NCI-H2196 (cell line): ENCODE results near the gene ATP8A2.
"Not testable (repeated sequence)": the region's sequence is repeated elsewhere in the genome, so short reads cannot be mapped to it uniquely, and the experiment has no call there.

ENCODE experiments used
- DNase-seq: peaks from one replicate; lab custom pipeline; 2025; ENCODE audit not compliant: unreplicated experiment; lab: John Stamatoyannopoulos, UW

The ATP8A2 gene

DNA sequence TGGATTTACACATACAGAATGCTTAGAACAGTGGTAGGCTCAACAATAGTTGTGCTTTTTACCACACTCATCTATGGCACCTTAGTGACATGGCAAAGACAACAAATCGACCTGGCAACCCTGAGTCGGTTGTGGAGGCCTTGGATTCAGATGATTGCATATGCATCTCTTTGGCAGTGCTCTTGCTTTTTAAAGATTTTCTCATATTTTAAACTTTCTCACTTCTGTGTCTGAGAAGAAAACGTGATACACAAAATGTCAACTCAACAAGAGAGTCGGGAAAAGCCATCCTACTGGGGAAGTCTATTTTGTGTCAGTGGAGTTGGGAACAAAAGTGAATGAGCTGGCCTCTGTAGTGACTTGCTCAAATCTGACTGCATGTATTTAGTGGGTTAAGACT, 85.8 kb downstream of the ATP8A2 start:
- DNase-seq = no peak

DNA sequence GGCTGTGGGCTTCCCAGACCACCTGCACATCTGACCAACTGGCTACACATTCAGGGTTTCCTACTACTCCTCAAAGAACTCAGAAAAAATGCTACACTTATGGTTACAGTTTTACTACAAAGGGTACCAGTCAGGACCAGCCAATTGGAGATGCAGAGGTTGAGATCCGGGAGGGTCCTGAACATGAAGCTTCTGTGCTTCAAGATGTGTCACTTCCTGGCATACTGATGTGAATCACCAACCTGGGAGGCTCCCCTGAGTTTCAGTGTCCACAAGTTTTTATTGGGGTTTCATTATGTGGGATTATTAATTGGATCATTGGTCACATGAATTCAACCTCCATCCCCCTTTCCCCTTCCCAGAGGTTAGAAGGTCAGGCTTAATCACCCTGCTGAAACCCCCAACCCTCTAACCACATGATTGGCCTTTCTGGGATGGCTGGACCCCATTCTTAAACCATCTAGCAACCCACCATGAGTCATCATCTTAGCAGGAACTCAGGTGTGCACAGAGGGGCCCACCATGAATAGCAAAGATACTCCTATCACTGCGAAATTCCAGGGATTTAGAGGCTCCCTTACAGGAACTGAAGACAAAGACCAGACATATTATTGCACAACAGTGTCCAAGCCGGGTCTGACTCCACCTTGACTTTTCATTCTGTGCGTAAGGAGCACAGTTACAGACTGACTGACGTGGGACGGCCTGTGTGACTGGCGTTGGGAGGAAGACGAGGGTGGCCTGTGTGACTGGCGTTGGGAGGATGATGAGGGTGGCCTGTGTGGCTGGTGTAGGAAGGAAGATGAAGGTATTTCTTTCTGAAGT, 90.7 kb downstream of the ATP8A2 start:
- DNase-seq = no peak

DNA sequence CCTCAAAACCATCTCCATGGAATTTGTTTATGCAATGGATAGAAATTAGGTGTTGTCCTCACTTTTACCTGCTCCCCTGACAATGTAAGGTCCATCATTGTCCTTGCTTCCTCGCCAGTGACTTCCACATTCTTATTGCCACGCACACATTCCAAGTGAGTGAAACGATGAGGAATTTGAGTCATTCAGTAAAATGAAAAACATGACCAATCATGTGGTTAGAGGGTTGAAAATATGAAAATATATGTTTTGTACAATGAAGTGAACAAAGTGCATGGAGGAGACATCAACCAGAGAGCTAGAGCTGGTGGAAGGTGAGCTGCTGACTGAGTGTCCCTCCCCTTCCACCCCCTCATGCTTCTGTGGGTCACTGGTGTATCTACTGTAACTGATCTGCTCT, 91.7 kb downstream of the ATP8A2 start:
- no peak for DNase-seq

DNA sequence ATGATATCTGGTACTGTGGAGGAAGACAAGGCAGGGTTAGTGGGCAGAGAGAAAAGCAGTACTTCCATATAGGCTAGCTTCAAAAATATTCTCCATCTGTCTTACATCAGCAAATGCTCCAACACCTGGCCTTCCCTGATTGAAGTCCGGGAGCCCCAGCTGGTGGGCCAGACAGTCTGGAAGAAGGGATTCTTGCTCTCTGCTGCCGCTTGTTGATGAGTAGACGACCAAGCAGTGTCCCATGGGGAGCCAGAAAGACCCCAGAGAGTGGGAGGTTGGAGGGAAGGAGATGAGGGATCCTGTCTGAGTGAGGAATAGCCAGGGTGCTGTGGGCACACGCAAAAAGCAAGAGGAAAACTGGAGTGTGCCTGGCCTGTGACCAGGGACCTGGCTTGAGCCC, 95.1 kb downstream of the ATP8A2 start:
- no peak for DNase-seq

DNA sequence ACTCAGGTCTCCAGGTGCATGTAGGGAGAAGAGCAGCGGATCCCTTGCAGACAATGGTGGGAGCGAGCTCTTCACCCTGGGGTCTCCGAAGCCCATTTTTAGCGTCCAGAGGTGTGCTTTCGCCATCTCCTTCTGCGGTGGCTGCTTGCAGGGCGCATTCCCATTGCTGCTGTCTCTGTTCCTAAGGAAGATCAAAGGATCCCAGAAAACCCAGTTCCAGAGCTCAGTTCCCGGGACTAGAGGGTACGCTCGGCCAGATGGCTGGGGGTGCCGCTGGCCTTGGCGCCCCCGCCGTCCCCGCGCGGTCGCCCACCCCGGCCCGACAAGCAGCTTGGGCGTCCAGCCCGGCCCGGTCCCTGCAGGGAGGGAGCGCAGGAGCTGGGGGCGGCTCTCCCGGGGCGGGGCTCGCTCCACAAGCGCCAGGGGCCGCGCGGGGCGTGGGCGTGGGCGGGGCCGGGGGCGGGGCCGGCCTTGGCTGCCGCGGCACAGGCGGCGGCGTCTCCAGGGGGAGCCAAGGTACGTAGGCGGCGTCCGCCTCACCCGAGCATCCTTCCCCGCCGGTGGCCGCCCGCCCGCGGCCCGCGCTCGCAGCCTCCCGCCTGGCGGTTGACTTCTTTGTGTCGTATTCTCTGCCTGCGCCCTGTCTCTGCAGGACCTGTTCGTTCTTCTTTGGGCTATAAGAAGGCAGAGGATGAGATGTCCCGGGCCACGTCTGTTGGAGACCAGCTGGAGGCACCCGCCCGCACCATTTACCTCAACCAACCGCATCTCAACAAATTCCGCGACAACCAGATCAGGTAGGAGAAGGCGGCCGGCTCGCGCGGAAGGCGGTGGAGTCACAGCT, 96.8 kb downstream of the ATP8A2 start:
- DNase-seq = peak; percentile 29

DNA sequence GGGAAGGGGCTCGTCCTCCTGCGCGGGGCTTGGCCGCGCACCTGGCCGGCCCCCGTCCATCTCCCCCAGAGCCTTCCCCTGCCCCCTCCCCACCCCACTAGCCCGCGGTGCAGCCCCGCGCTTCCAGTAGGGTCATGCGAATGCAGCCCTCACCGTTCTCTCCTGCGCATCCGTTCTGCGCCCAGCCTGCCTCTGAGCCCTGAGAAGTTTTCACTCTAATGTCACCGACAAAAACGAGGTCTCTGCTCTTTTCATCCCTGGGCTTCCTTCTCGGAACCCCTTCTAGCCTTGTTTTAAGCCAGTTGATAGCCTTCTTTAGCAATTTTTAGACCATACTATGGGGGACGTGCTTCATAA, 97.4 kb downstream of the ATP8A2 start:
- no peak for DNase-seq

DNA sequence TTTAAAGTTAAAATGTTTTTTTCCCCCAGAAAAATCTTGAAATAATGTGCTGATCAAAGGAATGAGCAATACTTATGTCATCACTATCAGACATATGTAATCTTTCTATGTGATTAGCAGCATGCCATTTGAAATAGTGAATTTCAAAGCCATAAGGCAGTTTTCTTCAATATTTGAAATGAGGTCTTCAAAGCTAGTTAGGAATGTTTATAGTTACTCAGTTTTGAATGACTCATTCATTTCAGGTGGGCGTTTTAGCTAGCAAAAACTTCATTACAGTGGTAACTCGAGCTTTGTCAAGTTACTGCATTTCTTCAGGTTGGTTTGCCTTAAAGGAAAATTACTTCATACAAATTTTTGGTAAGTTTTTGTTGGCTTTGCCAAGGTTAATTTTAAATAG, 102.1 kb downstream of the ATP8A2 start:
- DNase-seq = no peak

DNA sequence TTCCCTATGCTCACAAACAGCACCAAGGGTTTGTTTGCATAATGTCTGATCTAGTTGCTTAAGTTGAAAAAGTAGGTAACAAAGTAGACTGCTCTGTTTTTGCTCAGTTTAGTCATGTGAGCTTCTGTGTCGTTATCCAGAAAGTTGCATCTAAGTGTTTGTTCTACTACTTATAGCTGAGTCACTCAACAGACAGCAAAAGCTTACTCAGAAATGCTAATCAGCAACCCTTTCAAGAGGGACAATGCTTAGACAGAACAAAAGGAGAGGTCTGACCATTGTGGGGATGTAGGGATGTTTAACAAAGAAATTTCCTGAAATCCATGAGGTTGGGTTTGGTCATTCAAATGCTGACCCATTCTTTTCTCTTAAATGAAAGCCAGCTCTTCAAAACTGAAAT, 106.4 kb downstream of the ATP8A2 start:
- DNase-seq = no peak

DNA sequence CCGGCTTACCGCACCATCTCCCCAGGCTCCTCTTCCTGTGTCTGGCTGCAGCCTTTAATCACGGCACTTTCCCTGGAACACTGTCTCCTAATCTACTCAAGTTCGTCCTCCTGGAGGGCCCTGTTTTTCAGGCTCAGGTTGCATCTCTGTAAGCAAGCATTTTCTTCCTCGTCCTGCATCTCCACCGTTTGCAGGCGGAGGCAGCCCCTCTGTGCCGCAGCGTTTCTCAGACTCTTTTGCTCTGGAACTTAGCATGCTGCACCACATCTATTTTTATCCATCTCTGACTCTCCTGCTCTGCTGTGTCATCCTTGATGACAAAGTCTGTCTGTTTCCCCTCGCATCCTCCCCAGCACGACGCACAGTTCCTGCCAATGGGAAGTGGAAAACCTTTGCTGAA, 117.5 kb downstream of the ATP8A2 start:
- DNase-seq = no peak

DNA sequence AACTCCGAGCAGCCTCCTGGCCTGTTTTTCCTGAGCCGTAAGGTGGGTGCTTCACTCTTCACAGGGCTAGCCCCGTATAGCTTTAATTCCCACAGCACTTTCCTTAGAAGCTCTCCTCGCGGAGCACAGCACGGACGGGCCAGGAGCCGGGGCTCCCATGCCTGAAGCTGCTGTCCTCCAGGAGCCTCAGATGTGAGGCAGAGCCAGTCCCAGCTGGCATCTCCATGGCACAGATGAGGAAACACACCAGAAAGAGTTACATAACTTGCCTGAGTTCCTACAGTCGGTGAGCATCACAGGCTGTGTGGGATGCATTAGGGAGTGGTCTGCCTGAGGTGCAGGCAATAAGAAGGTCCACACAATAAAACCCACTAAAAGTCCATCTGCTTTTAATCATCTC, 118.5 kb downstream of the ATP8A2 start:
- no peak for DNase-seq

DNA sequence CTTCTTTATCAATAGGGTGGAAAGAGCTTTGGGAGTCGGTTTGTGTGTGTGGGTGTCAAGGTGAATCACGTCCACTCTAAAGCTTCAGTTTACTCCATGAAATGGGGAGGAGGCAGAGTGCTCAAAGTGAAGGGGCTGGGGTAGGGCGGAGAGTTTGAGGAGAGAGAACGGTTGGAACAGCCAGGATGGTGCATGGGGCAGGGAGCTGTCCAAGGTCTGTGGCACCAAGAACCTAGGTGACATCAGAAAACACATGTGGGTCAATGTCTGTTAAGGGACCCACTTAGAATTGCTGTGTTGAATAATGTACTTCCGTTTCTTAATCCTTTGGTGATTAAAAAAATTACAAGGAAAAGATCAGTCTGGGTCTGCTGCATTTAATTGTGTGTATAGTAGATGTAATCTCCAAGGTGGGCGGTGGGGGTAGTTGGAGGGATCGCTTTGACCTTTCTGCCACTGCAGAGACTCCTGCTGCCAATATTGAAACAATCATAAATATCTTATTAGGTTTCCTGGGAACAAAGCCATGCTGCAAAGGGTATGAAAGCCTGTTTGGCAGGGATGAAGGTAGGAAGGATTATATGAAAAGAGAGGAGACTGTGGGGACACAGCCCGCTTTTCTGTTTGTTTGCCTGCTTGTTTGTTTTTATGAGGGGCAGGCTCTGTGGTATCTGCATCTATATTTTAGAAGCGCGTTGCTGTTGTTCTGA, 122.3 kb downstream of the ATP8A2 start:
- DNase-seq = peak; percentile 16

DNA sequence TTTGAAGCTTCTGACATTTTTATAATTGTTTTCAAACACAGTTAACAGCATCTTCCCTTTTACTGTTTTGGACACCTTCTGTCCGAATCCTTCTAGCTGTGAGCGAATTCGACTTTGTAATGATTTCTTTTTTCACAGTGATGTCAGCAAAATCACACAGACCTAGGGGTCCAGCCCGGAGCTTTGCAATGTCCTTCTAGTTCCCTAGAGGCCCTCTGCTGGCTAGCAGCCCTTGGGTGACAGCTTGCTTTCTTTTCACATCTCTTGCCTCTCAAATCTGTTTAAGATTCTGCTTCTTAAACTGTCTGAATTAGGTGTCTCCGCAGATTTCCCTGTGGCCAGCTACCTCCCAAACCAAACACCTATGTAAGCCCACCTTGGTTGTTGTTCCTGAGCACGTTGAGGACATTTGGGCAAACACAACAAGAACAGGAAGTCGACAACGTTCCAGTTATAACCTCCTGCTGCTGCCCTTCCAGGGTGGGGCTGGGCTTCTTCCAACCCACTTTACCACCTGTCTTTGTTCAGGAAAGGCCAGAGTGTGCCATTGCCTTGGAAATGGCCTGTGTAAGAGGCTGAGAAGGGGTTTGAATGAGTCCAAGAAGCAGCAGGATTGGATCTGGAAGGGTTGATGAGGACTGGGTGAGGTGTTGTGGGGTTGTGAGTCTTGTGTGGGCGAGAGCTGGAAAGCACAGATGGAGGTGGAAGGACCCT, 123.1 kb downstream of the ATP8A2 start:
- DNase-seq = peak; percentile 45

DNA sequence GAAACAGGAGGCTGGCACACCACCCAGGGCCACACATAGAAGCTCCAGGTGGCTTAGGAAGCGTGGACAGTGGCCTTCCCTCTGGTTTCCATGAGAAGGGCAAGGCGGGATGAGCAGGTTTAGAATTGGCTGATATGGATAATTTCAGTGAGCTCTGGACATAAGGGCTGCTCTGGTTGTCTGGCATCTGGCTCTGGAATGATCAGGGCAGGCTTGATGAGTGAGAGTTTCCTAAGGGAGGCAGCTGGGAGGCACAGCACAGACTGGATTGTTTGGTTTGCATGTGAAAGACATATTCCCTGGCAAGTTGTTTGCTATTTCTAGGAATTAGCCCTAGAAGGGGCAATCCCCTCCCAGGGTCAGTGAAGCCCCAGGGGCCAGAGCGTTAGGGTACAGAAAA, 129.5 kb downstream of the ATP8A2 start:
- DNase-seq = no peak

DNA sequence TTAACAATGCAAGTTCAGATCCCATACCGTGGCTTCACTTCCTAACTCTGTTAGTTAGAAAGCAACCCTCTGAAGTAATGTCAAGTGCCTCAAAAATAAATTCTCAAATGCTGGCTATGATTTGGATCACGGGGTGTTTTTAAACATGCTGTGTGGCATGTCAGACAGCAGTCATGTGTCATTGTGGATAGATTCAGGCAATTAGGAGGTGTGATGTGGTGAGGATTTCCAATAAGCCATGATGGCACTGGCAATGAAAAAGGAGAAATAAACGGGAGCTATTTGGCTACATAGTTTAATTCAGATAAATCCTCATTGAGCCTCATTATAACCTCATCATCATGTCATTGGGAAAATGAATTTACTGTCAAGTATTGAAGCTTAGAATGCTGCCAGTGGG, 130.3 kb downstream of the ATP8A2 start:
- no peak for DNase-seq

DNA sequence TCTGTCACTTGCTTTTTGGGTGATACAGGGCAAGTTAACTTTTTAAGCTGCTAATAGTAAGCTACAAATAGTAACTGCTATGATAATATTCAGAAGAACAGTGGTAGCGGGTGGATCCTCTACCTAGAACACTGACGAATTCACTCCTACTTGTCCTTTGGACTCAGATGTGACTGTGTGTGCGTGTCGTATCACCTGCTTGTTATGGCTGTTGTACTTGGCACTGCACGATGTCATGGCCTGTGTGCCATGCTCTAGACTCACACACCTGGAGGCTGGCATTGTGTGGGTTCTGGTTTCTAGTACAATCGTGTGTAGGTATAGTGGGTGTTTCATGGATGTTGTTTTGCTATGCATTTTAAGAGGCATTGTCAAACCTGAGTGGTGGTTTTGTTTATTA, 130.8 kb downstream of the ATP8A2 start:
- DNase-seq = no peak

DNA sequence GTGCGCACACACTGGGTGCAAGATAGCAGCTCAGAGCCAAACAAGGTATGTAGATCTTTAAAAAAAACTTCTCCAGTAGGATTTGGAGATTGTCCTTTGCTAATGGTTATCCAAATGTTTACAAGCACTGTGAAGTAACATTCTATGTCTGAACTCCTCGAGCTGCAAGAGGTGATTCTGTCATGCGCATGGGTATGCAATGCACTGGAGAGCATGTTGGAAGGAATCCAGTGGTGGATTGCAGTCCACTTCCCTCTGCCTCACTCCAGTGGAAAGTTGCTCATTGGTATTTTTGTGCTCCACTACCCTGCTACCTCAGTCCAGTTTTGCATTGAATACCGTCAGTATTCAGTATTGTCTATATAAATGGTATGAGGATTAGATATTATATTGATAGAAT, 132.1 kb downstream of the ATP8A2 start:
- no peak for DNase-seq

DNA sequence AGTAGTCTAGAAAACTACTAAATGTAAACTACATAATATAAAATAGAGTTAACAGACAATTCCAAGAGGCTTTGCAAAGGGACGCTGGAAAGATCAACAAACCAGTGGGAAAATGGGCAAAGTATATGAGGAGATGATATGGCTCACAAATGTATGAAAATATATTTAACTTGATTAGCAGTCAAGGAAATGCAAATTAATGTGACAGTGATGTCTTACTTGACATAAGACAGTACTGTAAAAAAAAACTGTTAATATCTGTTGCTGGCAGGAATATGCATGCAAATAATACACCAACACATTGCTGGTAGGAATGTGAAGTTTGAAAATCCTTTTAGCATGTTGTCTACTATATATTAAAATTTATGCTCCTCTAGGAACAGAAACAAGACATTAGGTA, 136.1 kb downstream of the ATP8A2 start:
- no peak for DNase-seq

DNA sequence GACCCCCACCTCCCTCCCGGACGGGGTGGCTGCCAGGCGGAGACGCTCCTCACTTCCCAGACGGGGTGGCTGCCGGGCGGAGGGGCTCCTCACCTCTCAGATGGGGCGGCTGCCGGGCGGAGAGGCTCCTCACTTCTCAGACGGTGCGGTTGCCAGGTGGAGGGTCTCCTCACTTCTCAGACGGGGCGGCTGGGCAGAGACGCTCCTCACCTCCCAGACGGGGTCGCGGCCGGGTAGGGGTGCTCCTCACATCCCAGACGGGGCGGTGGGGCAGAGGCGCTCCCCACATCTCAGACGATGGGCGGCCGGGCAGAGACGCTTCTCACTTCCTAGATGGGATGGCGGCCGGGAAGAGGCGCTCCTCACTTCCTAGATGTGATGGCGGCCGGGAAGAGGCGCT, 141.3 kb downstream of the ATP8A2 start:
- not testable (repeated sequence) for DNase-seq

DNA sequence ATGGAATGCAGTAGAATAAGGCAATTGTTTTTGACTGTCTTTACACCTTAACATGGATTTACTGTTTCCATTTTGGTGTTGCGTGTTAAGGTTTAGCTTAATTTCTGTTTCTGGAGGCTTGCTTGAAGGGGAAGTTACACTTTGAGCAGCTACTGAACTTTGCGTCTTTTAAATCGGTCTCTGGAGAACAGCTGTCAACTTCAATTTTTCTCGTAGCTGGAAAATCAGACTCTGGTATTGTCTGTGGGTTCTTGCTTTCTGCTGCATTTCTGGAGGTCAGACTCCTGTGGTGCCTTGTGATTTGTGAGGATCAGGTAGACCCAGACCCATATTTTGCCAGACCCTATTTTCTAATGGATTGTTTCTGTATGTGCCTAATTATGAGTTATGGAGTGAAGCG, 146.7 kb downstream of the ATP8A2 start:
- DNase-seq = no peak

DNA sequence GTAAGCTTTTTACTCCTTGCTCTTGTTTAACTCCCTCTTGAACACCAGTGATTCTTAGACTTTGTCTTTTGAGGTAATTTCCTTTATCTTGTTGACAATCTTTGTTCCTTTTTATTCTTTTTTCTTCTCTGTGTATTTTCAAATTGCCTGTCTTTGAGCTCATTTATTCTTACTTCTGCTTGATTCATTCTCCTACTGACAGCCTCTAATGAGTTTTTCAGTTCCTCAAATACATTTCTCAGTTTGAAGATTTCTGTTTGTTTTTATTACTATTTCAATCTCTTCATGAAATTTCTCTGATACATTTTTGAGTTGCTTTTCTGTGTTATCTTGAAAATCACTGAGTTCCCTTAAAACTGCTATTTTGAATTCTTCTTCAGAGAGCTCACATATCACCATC, 154.1 kb downstream of the ATP8A2 start:
- DNase-seq = no peak

DNA sequence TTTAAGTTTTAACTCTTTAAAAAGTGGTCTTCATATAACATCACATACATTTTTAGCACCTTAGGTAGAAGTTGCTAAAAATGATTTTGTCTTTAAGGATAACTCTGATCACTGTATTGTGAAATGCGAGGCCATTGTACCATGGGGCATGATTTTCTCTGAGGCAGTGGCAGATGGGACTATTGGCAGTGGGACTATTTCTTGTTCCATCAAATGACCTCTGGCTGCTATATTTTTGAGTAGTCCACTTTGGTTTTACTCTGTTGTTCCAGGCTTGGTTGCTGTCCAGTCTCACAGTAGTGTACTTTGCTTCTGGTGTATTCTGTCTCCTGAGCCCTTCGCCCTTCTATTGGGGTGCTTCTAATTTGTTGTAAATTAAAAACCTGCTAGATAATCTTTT, 156.5 kb downstream of the ATP8A2 start:
- DNase-seq = no peak
